HuH-7 (cell line): ENCODE data around the gene PLEKHA5.

Source experiments
- DNase-seq: peaks from one replicate; pipeline ENCODE4 v3.0.0; 2011; ENCODE audit warnings: low spot score

Gene PLEKHA5

DNA sequence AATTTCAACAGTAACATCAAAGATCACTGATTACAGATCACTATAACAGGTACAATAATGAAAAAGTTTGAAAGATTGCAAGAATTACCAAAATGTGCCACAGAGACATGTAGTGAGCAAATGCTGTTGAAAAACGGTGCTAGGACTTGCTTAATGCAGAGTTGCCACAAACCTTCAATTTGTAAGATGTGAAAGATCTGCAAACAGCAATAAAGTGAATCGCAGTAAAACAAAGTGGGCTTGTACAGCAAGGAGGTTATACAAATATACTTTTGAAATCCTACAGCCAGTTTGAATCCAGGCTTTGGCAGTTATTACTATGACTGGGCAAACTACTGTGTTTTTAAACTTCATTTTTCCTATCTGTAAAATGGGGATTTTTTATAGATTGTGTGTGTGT is 1.0 kb upstream of the PLEKHA5 start:
- peak; percentile 21 for DNase-seq

DNA sequence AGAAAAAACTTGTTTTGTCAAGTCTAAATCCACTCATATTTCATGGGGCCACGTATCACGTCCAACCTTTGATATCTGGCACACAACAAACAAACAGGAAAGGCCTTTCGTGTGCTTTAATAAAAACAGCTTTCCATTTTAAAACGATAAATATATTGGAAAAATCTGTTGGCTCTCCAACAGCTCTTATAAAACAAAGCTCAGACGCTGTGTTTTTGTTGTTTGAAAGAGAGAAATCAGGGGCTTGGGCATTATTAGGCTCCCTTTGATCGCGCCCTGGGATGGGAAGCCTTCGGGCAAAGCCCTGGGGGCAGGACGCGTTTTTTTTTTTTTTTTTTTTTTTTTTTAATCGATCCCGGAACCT is 429 bp upstream of the PLEKHA5 start:
- DNase-seq, result peak; percentile 10

DNA sequence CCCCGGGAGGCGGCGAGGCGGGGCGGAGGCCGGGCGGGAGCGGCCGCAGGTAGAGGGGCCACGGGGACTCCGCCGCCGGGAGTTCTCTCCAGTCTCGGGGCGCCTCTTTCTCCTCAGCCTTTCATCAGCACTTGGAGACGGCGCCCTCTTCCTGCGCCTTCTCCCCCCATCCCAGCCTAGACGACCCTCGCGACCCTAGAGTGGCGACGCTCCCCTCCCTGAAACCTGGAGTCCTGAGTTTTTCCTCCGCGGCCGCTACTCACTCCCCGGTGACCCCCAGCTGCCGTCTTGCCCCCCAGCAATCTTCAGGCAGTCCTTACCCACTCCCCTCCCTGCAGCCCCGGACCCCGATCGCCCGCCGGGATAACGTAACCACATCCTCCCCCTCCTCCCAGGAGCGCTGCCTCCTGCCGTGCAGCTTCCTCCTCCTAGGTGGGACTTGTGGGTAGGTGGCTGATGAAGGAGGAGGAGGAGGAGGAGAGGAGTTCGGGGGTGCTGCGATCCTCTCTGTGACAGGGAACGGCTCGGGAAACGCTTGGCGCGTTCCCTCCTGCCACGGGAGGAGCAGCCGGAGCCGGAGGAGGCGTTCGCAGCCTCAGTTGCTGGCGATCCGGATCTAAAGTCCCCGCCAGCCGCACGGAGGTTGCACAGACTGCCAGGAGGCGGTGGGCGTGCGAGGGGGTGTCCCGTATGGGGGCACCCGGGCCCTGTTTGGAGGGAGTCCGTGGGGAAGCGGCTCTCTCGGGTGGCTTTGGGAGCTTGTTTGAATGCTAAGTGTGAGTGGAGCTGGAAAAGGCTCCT is 891 bp downstream of the PLEKHA5 start:
- peak; percentile 54 for DNase-seq

DNA sequence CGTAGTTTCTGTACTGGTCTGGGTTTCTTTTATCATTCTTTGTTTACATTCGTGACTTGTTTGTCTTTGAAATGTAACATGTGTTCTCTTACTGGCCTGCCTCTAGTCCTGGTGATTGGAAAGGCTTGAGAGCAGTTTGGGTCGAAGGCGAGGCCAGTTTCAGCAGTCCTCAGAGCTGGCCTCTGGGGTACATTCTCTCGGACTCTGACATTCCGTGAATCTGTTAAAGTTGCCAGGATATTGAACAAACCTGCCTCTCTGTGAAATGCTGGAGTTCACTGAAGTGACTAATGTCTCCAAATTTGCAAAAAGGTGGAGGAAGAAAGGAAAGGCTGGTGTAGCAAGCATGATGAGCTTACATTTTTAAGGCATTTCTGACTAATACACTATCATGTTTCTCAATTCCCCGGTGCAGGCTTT is 1.5 kb downstream of the PLEKHA5 start:
- peak; percentile 22 for DNase-seq

DNA sequence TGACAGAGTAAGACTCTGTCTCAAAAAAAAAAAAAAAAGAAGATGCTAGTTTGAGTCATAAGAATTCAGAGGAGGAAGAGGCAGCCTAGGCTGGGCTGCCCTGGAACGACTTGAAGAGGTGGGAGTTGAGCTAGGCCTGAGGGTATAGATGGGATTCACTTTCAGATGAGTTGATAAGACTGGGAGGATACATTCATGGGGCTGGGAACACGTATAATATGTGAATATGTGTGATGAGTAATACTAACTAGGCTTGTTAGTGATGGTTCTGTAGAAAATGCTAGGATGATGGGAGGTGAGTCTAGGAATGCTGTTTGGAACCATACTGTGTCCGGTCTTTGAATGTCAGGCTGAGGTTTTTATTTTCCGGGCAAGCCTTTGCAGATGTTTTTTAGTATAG is 9.0 kb downstream of the PLEKHA5 start:
- DNase-seq, result no peak

DNA sequence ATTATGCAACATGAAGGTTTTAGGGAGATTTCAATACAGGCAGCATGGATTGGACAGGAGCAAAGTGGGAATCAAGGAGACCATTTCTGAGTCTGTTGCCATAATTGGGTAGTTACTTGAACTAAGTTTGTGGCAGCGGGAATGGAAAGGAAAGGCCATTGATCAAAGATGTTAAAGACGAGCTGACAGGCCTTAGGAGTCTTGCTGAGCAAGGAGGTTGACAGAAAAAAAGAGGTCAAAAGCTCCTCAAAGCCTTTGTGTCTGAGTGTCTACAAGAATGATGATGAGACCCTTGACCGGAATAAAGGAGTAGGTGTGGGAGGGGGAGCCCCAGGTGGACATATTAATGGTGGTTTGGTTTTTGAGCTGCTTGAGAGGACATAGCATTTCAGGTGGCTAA is 9.4 kb downstream of the PLEKHA5 start:
- no peak for DNase-seq

DNA sequence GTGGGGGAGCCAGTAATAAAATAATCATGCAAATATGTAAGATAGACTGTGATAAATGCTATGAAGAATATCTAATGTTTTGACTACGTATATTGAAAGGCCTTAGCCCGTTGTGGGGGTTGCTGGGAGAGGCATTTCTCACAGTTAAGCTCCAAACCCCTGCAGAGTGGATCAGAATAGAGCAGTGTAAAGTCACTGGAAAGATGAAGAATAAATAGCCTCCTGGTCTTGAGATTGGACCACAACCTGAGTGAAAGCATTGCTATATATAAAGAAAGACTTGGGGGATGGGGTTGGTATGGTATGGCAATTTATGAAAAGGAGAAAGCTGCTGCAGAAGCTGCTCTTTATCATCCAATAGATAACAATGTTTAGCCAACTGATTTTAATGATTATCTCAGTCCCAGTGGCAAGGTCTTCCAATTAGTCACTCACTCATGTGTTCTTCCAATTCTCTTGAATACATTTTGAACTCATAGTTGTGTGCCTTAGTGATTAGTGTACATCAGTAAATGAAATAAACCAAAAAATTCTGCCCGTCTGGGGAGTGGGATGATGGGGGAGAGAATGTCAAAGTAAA is 10.2 kb downstream of the PLEKHA5 start:
- DNase-seq, result no peak

DNA sequence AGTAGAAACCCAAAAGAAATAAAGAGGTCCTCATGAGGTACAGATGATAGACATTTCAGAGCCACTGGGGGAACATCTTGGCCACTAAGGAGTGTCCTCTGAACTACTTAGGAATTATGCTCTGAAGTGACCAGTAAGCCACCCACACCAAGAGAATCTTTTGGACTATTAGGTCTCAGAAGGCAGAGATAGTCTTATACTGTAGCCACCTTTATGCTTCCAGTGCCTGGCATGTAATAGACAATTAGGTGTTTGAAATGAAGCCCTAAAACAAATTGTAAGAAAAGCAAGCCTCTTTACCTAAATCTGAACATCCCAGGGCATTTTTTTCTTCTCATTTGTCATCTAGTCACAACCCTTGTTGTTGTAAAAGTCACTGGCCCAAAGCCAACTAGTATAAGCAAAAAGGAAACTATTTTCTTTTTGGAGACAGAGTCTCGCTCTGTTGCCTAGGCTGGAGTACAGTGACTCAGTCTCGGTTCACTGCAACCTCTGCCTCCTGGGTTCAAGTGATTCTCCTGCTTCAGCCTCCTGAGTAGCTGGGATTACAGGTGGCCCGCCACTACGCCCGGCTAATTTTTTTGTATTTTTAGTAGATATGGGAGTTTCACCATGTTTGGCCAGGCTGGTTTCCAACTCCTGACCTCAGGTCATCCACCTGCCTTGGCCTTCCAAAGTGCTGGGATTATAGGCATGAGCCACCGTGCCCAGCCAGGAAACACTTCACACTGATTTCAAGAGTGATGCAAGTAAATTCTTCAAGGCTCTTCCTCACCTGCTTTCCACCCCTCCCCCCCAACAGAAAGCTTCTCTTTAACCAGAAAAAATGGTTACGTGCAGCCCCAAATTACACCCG is 11.1 kb downstream of the PLEKHA5 start:
- DNase-seq, result no peak

DNA sequence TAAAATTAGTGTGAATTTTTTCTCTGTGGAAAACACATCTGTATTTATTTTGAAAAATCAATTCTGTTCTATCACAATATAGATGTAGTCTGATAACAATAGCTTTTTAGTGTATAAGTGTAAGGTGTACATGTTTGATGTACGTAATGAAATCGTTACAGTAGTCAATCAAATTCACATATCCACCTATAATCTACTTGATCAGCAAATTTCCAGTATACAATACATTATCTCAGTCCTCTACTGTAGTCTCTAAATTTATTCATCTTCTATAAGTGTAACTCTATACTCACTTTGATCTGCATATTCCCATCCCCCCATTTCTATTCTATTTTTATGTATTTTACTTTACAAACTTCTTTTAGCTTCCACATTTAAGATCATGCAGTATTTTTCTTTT is 13.0 kb downstream of the PLEKHA5 start:
- DNase-seq, result no peak

DNA sequence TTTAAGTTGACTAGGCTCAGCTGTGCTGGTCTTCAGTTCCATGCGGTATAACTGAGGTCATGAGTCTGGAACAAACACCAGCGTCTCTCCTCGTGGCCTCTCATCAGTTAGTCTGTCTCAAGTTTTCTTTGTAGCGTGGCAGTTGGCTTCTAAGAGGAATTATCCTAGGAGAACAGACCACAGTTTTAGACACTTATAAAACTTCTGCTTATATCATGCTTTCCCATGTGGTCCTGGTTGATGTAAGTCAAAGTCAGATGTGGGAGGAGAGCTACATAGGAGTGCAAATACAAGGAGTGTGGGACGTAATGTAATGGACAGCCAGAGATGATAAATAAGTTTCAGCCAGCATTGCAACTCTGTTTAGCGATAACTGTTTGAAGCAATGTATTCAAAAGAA is 14.8 kb downstream of the PLEKHA5 start:
- no peak for DNase-seq

DNA sequence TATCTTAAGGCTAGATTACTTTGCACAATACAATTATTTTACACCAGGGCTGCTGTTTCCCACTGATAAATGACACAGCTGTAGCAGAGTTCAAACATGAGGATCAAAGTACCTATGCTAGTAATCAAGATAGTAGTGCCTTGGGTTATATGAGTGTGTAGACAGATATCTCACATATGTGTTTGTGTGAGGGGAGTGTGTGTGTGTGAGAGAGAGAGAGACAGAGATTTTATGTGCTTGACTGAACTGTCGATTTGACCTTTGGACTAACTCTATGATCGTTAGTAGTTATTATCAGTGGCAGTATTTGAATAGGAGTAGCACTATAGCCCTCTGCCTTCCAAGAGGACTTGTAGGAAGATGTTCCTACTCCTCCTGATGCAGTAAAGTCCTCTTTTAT is 15.5 kb downstream of the PLEKHA5 start:
- peak; percentile 27 for DNase-seq

DNA sequence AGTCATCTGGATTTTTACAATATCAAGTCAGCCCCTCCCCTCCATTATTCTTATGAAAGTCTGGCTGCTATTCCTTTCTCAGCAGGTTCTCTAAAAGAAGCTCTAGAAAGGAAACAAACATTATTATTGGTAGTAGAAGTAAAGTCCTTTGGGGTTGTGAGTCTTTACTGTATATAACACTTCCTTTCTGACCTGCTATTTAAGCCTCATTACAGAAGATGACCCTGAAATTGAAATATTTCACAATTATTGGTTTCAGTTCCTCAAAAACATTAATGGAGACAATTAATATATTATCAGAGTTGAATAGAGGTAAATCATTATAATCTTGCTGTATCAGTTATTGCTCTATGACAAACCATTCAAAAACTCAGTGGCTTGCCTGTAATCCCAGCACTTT is 19.3 kb downstream of the PLEKHA5 start:
- no peak for DNase-seq

DNA sequence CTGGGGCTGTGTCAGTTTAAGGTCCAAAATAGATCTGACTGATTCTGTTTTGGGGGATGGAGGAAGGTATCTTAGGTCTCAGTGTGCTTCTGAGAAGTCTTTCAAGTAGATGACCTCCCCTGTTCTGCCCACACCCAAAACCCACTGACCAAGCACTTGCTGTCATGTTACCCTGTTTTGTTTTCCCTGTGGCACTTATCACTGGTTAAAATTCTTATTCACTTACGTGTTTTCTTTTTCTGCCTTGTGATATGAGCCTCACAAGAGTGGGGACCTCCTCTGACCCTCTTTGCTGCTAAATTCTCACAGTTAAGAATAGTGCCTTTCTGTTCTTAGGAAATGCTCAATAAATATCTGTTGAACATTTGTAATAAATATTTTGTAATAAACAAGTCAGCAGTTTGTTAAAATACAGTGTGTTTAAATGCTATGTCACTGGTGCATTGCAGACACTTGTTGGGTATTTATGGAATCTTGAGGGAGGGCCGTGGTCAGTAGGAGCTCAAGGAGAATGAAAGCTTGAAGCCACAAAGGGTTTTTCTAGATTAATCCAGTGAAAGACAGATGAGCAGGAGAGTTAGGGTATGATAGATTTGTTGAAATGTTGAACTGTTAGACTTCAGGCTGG is 20.9 kb downstream of the PLEKHA5 start:
- DNase-seq, result no peak

DNA sequence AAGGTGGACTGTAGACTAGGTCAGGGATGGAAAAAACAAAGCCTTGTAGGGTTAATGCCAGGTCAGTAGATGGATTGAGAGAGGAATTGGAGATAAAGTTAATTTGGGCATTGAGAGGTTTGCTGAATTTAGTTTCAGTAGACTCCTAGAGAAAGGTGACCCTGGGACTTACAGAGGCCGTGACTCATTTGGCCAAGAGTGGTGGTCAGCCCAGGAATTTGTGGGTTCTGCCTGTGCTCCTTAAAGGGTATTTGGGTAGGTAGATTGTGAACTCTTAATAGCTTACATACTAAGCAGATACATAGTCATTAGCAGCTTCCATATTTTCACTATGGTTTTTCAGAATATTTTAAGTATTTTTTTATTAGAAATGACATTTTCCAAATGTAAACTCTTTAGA is 21.8 kb downstream of the PLEKHA5 start:
- DNase-seq, result no peak

DNA sequence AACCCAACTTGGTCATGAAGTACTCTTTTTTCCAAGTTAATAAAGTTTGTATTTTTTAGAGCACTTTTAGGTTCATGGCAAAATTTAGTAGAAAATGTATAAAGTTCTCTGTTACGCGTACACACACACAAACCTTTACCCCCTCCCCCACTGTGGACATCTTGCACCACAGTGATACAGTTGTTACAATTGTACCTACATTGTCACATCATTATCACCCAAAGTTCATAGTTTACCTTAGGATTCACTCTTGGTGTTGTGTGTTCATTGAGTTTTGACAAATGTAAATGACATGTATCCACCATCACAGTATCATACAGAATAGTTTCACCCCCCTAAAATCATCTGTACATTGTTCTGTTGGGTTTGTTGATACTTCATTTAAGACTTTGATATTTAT is 23.9 kb downstream of the PLEKHA5 start:
- DNase-seq, result no peak

DNA sequence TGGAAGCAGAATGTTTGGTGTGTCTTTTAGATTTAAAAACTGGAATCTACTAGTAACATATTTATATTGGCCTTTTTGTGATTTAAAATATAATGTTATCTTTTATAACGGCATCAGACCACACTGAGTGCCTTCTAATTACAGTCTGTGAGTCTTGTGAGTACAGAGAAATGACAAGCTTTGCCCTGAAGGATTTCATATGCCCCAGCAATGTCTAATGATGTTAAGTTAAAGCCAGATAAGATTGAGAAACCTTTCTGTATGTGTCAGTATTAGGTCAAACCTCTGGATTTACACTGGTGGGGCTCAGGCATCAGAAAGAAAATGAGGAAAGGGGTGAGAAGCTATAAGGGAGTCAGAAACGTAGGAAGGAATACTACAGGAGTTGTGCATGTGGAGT is 25.2 kb downstream of the PLEKHA5 start:
- no peak for DNase-seq

DNA sequence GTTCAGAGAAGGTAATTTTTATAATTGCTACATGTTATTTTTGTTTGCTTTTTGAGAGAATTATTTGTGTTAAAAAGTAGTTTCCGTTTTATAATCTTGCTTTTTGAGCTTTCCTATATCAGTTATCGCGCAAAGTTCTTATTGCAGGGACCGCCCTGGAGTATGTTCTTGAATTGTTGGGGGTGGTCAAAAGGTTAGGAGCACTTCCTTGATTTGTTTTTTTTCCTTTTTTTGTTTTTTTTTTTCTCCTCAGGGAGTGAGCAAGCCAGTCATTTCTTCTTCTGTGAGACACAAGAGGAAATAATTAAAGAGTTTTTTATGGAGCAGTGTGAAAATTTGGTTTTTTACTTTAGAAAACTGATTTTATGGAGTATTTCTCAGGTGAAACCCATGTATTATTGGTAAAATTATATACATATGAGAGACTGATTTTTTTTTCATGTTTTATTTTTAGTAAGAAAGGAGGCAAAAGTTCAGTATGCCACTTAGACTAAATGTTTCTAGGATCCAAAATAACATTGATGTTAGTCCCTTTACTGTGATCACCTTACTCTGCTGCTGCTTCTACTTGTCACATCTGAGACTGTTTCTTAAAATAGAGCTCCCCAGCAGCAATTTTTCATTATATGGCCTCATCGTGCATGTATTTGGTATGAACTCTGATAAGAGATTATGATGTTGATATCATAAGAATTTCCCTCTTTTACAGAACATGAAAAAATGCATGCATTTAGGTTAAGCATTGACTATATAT is 26.6 kb downstream of the PLEKHA5 start:
- DNase-seq, result no peak

DNA sequence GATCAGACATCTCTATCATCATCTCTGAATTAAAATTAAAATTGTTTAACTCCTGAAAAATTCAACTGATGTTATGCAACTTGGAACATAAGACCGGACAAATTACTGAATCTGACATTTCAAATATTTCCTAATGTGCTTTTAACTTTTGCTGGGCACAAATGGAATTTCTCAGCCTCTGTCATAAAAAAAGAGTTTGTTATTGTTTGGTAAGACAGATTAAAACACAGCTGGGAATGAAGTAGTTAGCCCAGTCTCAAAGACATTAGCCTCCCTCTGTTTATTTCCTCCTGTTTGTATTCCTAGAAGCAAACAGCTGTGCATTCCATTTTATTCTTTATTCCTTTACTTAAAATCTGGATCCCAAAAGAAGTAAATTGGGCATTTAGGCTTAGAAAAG is 29.4 kb downstream of the PLEKHA5 start:
- no peak for DNase-seq

DNA sequence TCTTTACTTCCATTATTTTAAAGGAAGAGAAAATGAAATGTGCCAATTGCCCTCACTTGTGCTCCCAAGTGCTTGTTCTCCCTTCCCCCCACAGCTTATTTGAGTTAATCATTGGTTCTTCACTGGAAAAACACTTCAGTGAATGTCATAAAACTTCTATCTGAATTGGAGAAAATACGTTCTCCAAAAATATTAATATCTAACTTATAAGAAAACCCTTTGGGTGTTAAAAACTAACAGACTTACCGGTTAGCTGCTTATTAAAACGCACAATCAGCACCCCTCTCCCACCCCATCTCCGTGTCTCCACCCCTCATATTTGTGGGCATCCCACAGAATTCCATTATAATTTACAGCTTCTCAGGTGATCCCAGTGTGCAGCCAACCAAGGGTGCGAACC is 31.7 kb downstream of the PLEKHA5 start:
- DNase-seq, result no peak

DNA sequence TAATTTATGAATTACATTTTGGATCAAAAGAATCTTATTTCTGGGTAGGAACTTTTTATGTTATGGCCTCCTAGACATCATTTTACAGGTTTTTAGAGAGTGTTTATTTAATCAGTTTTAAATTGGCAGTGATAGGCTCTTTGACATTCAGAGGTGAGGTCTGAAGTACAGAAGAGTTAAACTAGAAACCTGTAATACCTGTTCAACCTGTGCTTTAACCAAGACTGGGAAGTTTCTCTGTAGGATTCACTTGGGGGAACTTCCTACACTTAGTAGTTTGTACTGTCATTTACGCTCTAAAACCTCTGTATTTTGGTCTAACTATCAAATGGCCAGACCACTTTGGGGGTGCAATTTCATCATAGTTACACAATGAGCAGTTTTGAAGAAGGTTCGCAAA is 35.9 kb downstream of the PLEKHA5 start:
- DNase-seq, result no peak

DNA sequence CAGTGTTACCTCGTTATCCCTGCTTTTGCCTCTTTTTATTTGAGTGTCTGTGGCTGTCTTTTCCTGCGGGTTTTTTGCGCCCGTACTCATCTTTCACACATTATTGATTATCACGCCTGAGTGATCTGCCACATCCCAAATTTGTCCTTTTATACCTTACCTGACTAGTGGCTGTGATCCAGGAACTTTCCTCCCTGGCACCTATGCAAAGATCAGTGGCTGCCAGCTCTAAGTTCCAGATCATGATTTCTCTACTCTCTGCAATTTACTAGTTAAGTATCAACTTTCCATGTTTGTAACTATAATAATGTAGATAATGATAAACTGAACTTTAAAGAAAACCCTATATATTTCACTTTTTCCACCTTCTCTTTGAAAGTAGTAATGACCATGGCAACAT is 36.9 kb downstream of the PLEKHA5 start:
- no peak for DNase-seq

DNA sequence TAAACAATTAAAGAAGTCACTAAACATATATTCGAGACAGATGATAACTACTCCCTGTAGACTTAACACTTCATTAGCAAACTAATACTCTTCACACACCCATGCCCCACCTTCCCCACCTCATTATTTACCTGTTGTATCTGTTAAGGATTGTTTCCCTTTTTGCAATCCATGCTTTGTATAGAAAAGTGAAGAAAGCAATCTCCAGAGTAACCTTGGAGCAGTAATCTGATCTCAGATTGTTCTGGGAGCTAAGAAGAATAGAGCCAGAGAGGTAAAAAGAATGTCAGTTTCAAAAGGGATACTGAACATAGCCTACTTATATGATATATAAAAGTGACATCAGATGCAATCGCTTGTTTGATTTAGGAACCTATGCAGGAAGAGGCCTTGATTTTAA is 37.4 kb downstream of the PLEKHA5 start:
- no peak for DNase-seq
